H9 (cell line): ENCODE data around the gene TGFBR2. TPM values are rescaled to one million over a fixed set of nuclear protein-coding genes. Genes with fewer than 3 reads are reported as not detected.
"Not testable (repeated sequence)": the region's sequence is repeated elsewhere in the genome, so short reads cannot be mapped to it uniquely, and the experiment has no call there.

Experiments used
- DNase-seq: peaks from one replicate; pipeline ENCODE4 v3.0.0-alpha.2; 2017
- H2AFZ ChIP-seq: one replicate; pipeline ENCODE4 v1.6.1; 2013; ENCODE audit warnings: mild to moderate bottlenecking, low read length, control low read depth, moderate library complexity
- H2AK5ac ChIP-seq: 2 replicates; pipeline ENCODE4 v1.6.1; 2013; ENCODE audit warnings: low read length, control low read depth, mixed read lengths; ENCODE audit not compliant: insufficient read length
- H2BK120ac ChIP-seq: one replicate; pipeline ENCODE4 v1.6.1; 2013; ENCODE audit warnings: low read depth, mild to moderate bottlenecking, low read length, control low read depth, inconsistent platforms; ENCODE audit not compliant: poor library complexity, severe bottlenecking
- H2BK12ac ChIP-seq: 2 replicates; pipeline ENCODE4 v1.6.1; 2013; ENCODE audit warnings: low read length, control low read depth, mixed read lengths, low read depth; ENCODE audit not compliant: insufficient read length
- H2BK15ac ChIP-seq: 2 replicates; pipeline ENCODE4 v1.6.1; 2013; ENCODE audit warnings: low read depth, low read length, control low read depth
- H2BK20ac ChIP-seq: one replicate; pipeline ENCODE4 v1.6.1; 2013; ENCODE audit warnings: low read depth, mild to moderate bottlenecking, low read length, control low read depth, inconsistent platforms; ENCODE audit not compliant: poor library complexity, severe bottlenecking
- H2BK5ac ChIP-seq: 2 replicates; pipeline ENCODE4 v1.6.1; 2013; ENCODE audit warnings: low read length, control low read depth, mixed read lengths; ENCODE audit not compliant: insufficient read length
- H3K14ac ChIP-seq: 2 replicates; pipeline ENCODE4 v1.6.1; 2013; ENCODE audit warnings: low read length, control low read depth; ENCODE audit not compliant: insufficient read depth
- H3K18ac ChIP-seq: 2 replicates; pipeline ENCODE4 v1.6.1; 2013; ENCODE audit warnings: low read depth, mild to moderate bottlenecking, mixed read lengths, low read length, control low read depth; ENCODE audit not compliant: insufficient read length
- H3K23ac ChIP-seq: 2 replicates; pipeline ENCODE4 v1.6.1; 2013; ENCODE audit warnings: low read length, control low read depth, mixed read lengths, low read depth; ENCODE audit not compliant: insufficient read length
- H3K23me2 ChIP-seq: 2 replicates; pipeline ENCODE4 v1.6.1; 2013; ENCODE audit warnings: low read depth, mild to moderate bottlenecking, mixed read lengths, low read length, control low read depth; ENCODE audit not compliant: insufficient read length, poor library complexity, severe bottlenecking
- H3K27ac ChIP-seq: 2 replicates; pipeline ENCODE4 v1.5.1; 2013; ENCODE audit warnings: low read length, control low read depth, mixed read lengths, low read depth; ENCODE audit not compliant: insufficient read length
- H3K27me3 ChIP-seq: 2 replicates; pipeline ENCODE4 v1.6.1; 2013; ENCODE audit warnings: low read length, control low read depth, inconsistent platforms; ENCODE audit not compliant: insufficient read depth
- H3K4ac ChIP-seq: 2 replicates; pipeline ENCODE4 v1.6.1; 2013; ENCODE audit warnings: low read depth, mild to moderate bottlenecking, control low read depth, inconsistent platforms, low read length, moderate library complexity
- H3K4me1 ChIP-seq: 2 replicates; pipeline ENCODE4 v1.6.1; 2013; ENCODE audit warnings: low read length, control low read depth, inconsistent platforms; ENCODE audit not compliant: insufficient read depth
- H3K4me2 ChIP-seq: 2 replicates; pipeline ENCODE4 v1.6.1; 2013; ENCODE audit warnings: low read length, control low read depth, mixed read lengths; ENCODE audit not compliant: insufficient read length, insufficient read depth
- H3K56ac ChIP-seq: 2 replicates; pipeline ENCODE4 v1.6.1; 2013; ENCODE audit warnings: low read depth, mild to moderate bottlenecking, mixed read lengths, low read length, control low read depth; ENCODE audit not compliant: insufficient read length
- H3K79me1 ChIP-seq: 2 replicates; pipeline ENCODE4 v1.6.1; 2013; ENCODE audit warnings: low read depth, mild to moderate bottlenecking, moderate library complexity, low read length, control low read depth, inconsistent platforms; ENCODE audit not compliant: insufficient read depth, poor library complexity, severe bottlenecking
- H3K79me2 ChIP-seq: 2 replicates; pipeline ENCODE4 v1.6.1; 2013; ENCODE audit warnings: low read length, control low read depth, inconsistent platforms; ENCODE audit not compliant: insufficient read depth
- H3K9ac ChIP-seq: 2 replicates; pipeline ENCODE4 v1.6.1; 2013; ENCODE audit warnings: low read length, control low read depth, mixed read lengths; ENCODE audit not compliant: insufficient read length; ENCODE audit errors: extremely low read depth
- H3K9me3 ChIP-seq: one replicate; pipeline ENCODE4 v1.6.1; 2013; ENCODE audit warnings: low read depth, low read length, inconsistent platforms; ENCODE audit not compliant: control insufficient read depth
- H3T11ph ChIP-seq: one replicate; pipeline ENCODE4 v1.6.1; 2013; ENCODE audit warnings: mild to moderate bottlenecking, low read length, control low read depth, inconsistent platforms
- H4K20me1 ChIP-seq: one replicate; pipeline ENCODE4 v1.6.1; 2013; ENCODE audit not compliant: control insufficient read depth, insufficient read length, insufficient read depth
- H4K5ac ChIP-seq: 2 replicates; pipeline ENCODE4 v1.6.1; 2013; ENCODE audit warnings: low read depth, mild to moderate bottlenecking, mixed read lengths, low read length, control low read depth; ENCODE audit not compliant: insufficient read length
- H4K8ac ChIP-seq: replicated peaks from 2 replicates; pipeline ENCODE4 v1.6.1; 2013; ENCODE audit warnings: low read length, control low read depth, mixed read lengths, low read depth; ENCODE audit not compliant: insufficient read length
- H4K91ac ChIP-seq: 2 replicates; pipeline ENCODE4 v1.6.1; 2013; ENCODE audit warnings: low read depth, mild to moderate bottlenecking, moderate library complexity, mixed read lengths, low read length, control low read depth; ENCODE audit not compliant: insufficient read length
- H3K27ac Mint-ChIP-seq, 3 experiments: 2 replicates in 2 of 3; 3 replicates in 1 of 3; pipeline ENCODE4 v1.8.0; 2020 to 2021; ENCODE audit warnings: mixed read lengths in 3 of 3, mild to moderate bottlenecking in 1 of 3, moderate library complexity in 1 of 3
- H3K27me3 Mint-ChIP-seq: 2 replicates; pipeline ENCODE4 v1.8.0; 2021; ENCODE audit warnings: low read depth, mild to moderate bottlenecking, moderate library complexity, mixed read lengths
- H3K36me3 Mint-ChIP-seq, 3 experiments: 2 replicates in 2 of 3; 3 replicates in 1 of 3; pipeline ENCODE4 v1.8.0; 2020 to 2021; ENCODE audit warnings: low read depth in 3 of 3, mixed read lengths in 3 of 3; ENCODE audit not compliant: insufficient read depth in 1 of 3
- H3K4me1 Mint-ChIP-seq, 2 experiments: 2 replicates each; pipeline ENCODE4 v1.8.0; 2020; ENCODE audit warnings: mixed read lengths in 2 of 2
- H3K4me3 Mint-ChIP-seq, 2 experiments: 2 replicates in 1 of 2; 3 replicates in 1 of 2; pipeline ENCODE4 v1.8.0; 2020 to 2021; ENCODE audit warnings: mild to moderate bottlenecking in 2 of 2, mixed read lengths in 2 of 2, moderate library complexity in 1 of 2
- H3K9me3 Mint-ChIP-seq, 2 experiments: 2 replicates in 1 of 2; 3 replicates in 1 of 2; pipeline ENCODE4 v1.8.0; 2020; ENCODE audit warnings: mild to moderate bottlenecking in 2 of 2, mixed read lengths in 2 of 2, moderate library complexity in 1 of 2
- CTCF ChIP-seq: fragments of 200-600 bp; sonication (generic); conservative IDR thresholded peaks from 3 replicates; pipeline ENCODE4 v1.8.0; 2021; ENCODE audit warnings: antibody characterized with exemption, mild to moderate bottlenecking
- WGBS: extraction: QIAGEN DNeasy Blood & Tissue Kit; methylation state at CpG from one replicate; pipeline ENCODE4 v1.1.7; 2013; ENCODE audit warnings: missing lambda C conversion rate, low lambda C conversion rate, mixed read lengths; ENCODE audit not compliant: insufficient read length; ENCODE audit errors: extremely low coverage; 5-methylcytosine and 5-hydroxymethylcytosine counted together
- total RNA-seq: library from RNA; stranded (reverse); gene quantifications from 2 replicates; pipeline ENCODE4 v1.2.1, GENCODE V29; 2021

The TGFBR2 gene
- total RNA-seq, 1 experiment from 2014 or later: 10.6 TPM

GRCh38 chr3:30623351-30623750, 16.9 kb downstream of the TGFBR2 start:
- no peak overlapping the region for H4K91ac ChIP-seq
- no peak overlapping the region for H3K4ac ChIP-seq
- H2BK20ac ChIP-seq: no peak overlapping the region
- WGBS: no CpG with 5 or more reads among the region's 5 CpGs
- H3K9me3 ChIP-seq: no peaks in the 10 kb centered on the region
- no peak overlapping the region for H2BK120ac ChIP-seq
- no peak overlapping the region for H2BK12ac ChIP-seq
- H3K23ac ChIP-seq: no peak overlapping the region
- peaks cover 5 to 10% (median 6%) of the 10 kb centered on the region in 3 experiments; a peak in 5 of 7 replicates for H3K36me3 Mint-ChIP-seq
- H3T11ph ChIP-seq: no peak overlapping the region
- H2BK15ac ChIP-seq: no peak overlapping the region
- no peak for DNase-seq
- no peak overlapping the region for H4K8ac ChIP-seq
- H3K56ac ChIP-seq: no peak overlapping the region
- peaks cover 8% of the 10 kb centered on the region; the same call in 1 of the 2 replicates for H3K79me2 ChIP-seq
- no peak overlapping the region for H2AK5ac ChIP-seq
- H3K23me2 ChIP-seq: no peaks in the 10 kb centered on the region
- H3K4me2 ChIP-seq: no peak overlapping the region
- no peak overlapping the region for H4K5ac ChIP-seq
- no peaks in the 10 kb centered on the region for H3K9me3 Mint-ChIP-seq
- no peak overlapping the region; a peak in 1 of 7 replicates for H3K27ac Mint-ChIP-seq
- no peak overlapping the region for H2AFZ ChIP-seq
- no peak overlapping the region for H3K27ac ChIP-seq
- H3K27me3 Mint-ChIP-seq: no peaks in the 10 kb centered on the region
- H3K4me1 Mint-ChIP-seq: peaks cover 30 to 33% of the 10 kb centered on the region in 2 experiments
- H3K4me1 ChIP-seq: peaks cover 5% of the 10 kb centered on the region; the same call in 1 of the 2 replicates
- H3K4me3 Mint-ChIP-seq: no peak overlapping the region
- no peak overlapping the region for H3K9ac ChIP-seq
- H4K20me1 ChIP-seq: no peaks in the 10 kb centered on the region
- H3K79me1 ChIP-seq: peaks cover 5% of the 10 kb centered on the region
- no peaks in the 10 kb centered on the region for H3K27me3 ChIP-seq
- H3K18ac ChIP-seq: no peak overlapping the region
- no peak overlapping the region for H2BK5ac ChIP-seq
- no peak for TF ChIP-seq CTCF
- H3K14ac ChIP-seq: no peak overlapping the region

GRCh38 chr3:30624480-30624879, 18.1 kb downstream of the TGFBR2 start:
- not testable (repeated sequence) for H3K18ac ChIP-seq, H4K91ac ChIP-seq, H3K56ac ChIP-seq, H2AK5ac ChIP-seq, H2BK20ac ChIP-seq, H3K4me3 Mint-ChIP-seq, H3K9ac ChIP-seq, DNase-seq, H3K27ac ChIP-seq, H3K79me1 ChIP-seq, H2AFZ ChIP-seq, H3K4me1 ChIP-seq, H3K14ac ChIP-seq, H4K8ac ChIP-seq, H3K9me3 ChIP-seq, H2BK5ac ChIP-seq, H4K5ac ChIP-seq, H3K79me2 ChIP-seq, H3T11ph ChIP-seq, H3K27ac Mint-ChIP-seq, H2BK12ac ChIP-seq, H3K4ac ChIP-seq, H3K23me2 ChIP-seq, H3K9me3 Mint-ChIP-seq, H2BK120ac ChIP-seq, H3K27me3 Mint-ChIP-seq, H4K20me1 ChIP-seq, H2BK15ac ChIP-seq, H3K36me3 Mint-ChIP-seq, H3K23ac ChIP-seq, H3K4me2 ChIP-seq, H3K27me3 ChIP-seq
- WGBS: no CpG with 5 or more reads among the region's 6 CpGs
- H3K4me1 Mint-ChIP-seq: peaks cover 38 to 40% of the 10 kb centered on the region in 2 experiments
